HepG2 (cell line): ENCODE data around the gene PPM1M. TPM values are rescaled to one million over a fixed set of nuclear protein-coding genes. Genes with fewer than 3 reads are reported as not detected.

Experiments used
- ATAC-seq: fragments of 200-7000 bp; cut with Tn5 transposase; 3 replicates; pipeline ENCODE4 v1.9.1; 2020; ENCODE audit warnings: mild to moderate bottlenecking, moderate library complexity
- BruUV-seq: library from RNA; stranded (reverse); fragments of 400-500 nt; replicated peaks from 2 replicates; lab custom pipeline; 2021; lab: Mats Ljungman, UMichigan
- CTCF ChIA-PET: fragments of 300-600 bp; formaldehyde crosslinking; extraction: SDS; loops from one replicate; lab custom pipeline; 2021; ENCODE audit warnings: low total read pairs, inconsistent platforms, low intra/inter-chr PET ratio; lab: Yijun Ruan, JAX
- POLR2A ChIA-PET: fragments of 350-600 bp; sonication (Branson Sonifier 250); formaldehyde crosslinking; loops from one replicate; lab custom pipeline; 2020; ENCODE audit warnings: antibody characterized with exemption, inconsistent platforms; lab: Yijun Ruan, JAX
- DNase-seq: peaks from one replicate; pipeline ENCODE4 v3.0.0-alpha.2; 2015; ENCODE audit warnings: low spot score
- FAIRE-seq: peaks from 3 replicates; lab custom pipeline; 2011; peaks lifted over from hg19 to GRCh38; lab: Jason Lieb, UNC
- H2AFZ ChIP-seq: one replicate; pipeline ENCODE4 v1.6.1; 2011; ENCODE audit warnings: low read length, inconsistent platforms
- H3K27ac ChIP-seq: fragments of 300-600 bp; 3 replicates; pipeline ENCODE4 v1.8.0; 2011; ENCODE audit warnings: mixed run types, mild to moderate bottlenecking, mixed read lengths, low read length, inconsistent platforms; ENCODE audit not compliant: insufficient read depth; ENCODE audit errors: extremely low read length
- H3K27me3 ChIP-seq, 2 experiments: fragments of 200-600 bp in 1 of 2; 2 replicates in 1 of 2; 3 replicates in 1 of 2; pipeline versions ENCODE4 v1.6.0 to v1.8.0; 2011; ENCODE audit warnings: low read length in 2 of 2, mild to moderate bottlenecking in 2 of 2, moderate library complexity in 2 of 2, inconsistent platforms in 1 of 2; ENCODE audit not compliant: insufficient read depth in 2 of 2, control insufficient read depth in 1 of 2
- H3K36me3 ChIP-seq, 2 experiments: fragments of 200-600 bp in 1 of 2; replicated peaks in 1 of 2; 2 replicates in 1 of 2; 3 replicates in 1 of 2; pipeline versions ENCODE4 v1.5.1 to v1.8.0; 2011; ENCODE audit warnings: low read length in 2 of 2, inconsistent platforms in 1 of 2; ENCODE audit not compliant: insufficient read depth in 2 of 2, control insufficient read depth in 1 of 2
- H3K4me1 ChIP-seq: 2 replicates; pipeline ENCODE4 v1.5.1; 2012; ENCODE audit warnings: low read length, inconsistent platforms; ENCODE audit not compliant: insufficient read depth
- H3K4me2 ChIP-seq: 2 replicates; pipeline ENCODE4 v1.6.0; 2011; ENCODE audit warnings: low read depth, low read length, inconsistent platforms
- H3K4me3 ChIP-seq, 3 experiments: fragments of 200-600 bp in 1 of 3; sonication (generic), shearing (Covaris generic) in 1 of 3; replicated peaks in 1 of 3; 2 replicates each; pipeline ENCODE4 v1.5.1; 2011 to 2016; ENCODE audit warnings: low read length in 3 of 3, inconsistent platforms in 2 of 3, low read depth in 2 of 3, mild to moderate bottlenecking in 2 of 3, control low read depth in 1 of 3, mixed read lengths in 1 of 3; ENCODE audit not compliant: insufficient read depth in 1 of 3
- H3K79me2 ChIP-seq: one replicate; pipeline ENCODE4 v1.6.1; 2011; ENCODE audit warnings: low read length, inconsistent platforms; ENCODE audit not compliant: insufficient read depth
- H3K9ac ChIP-seq: 2 replicates; pipeline ENCODE4 v1.6.0; 2011; ENCODE audit warnings: mild to moderate bottlenecking, low read depth, low read length, inconsistent platforms; ENCODE audit not compliant: insufficient read depth
- H3K9me3 ChIP-seq: 2 replicates; pipeline ENCODE4 v1.5.1; 2012; ENCODE audit warnings: mild to moderate bottlenecking, low read length
- H4K20me1 ChIP-seq: 2 replicates; pipeline ENCODE4 v1.6.0; 2011; ENCODE audit warnings: inconsistent platforms, mild to moderate bottlenecking, low read length, moderate library complexity; ENCODE audit not compliant: insufficient read depth
- ARID5B ChIP-seq: IDR thresholded peaks from 2 replicates; pipeline ENCODE4 v1.4.0; 2020; ENCODE audit warnings: mild to moderate bottlenecking, missing genetic modification reagents
- ASH2L ChIP-seq: fragments of 300-600, 200-600 bp; sonication (generic); IDR thresholded peaks from 2 replicates; pipeline ENCODE4 v1.7.0; 2017; ENCODE audit warnings: low read depth, mild to moderate bottlenecking, moderate library complexity, mixed read lengths, low read length; ENCODE audit not compliant: insufficient read length
- BCL6 ChIP-seq: IDR thresholded peaks from 2 replicates; pipeline ENCODE4 v1.6.1; 2016; ENCODE audit warnings: missing genetic modification reagents, missing compliant biosample characterization
- EP300 ChIP-seq, 3 experiments: sonication (generic) in 1 of 3; formaldehyde crosslinking in 1 of 3; IDR thresholded peaks; 2 replicates each; pipeline versions ENCODE4 v1.5.1 to v1.6.1; 2011 to 2020; ENCODE audit warnings: low read depth in 2 of 3, low read length in 2 of 3, borderline replicate concordance in 1 of 3, improper control_type of control experiment in 1 of 3, mild to moderate bottlenecking in 1 of 3, missing genetic modification reagents in 1 of 3, moderate library complexity in 1 of 3
- MTERF4 ChIP-seq: sonication (generic); formaldehyde crosslinking; IDR thresholded peaks from 2 replicates; pipeline ENCODE4 v1.8.0; 2023; ENCODE audit warnings: mild to moderate bottlenecking, missing genetic modification reagents
- PLSCR1 ChIP-seq: sonication (generic); formaldehyde crosslinking; IDR thresholded peaks from 2 replicates; pipeline ENCODE4 v1.5.0; 2020; ENCODE audit warnings: missing genetic modification reagents, mild to moderate bottlenecking, borderline replicate concordance
- RELA ChIP-seq: sonication (generic); formaldehyde crosslinking; IDR thresholded peaks from 2 replicates; pipeline ENCODE4 v1.4.0; 2020; ENCODE audit warnings: missing genetic modification reagents
- SALL1 ChIP-seq: sonication (generic); formaldehyde crosslinking; IDR thresholded peaks from 2 replicates; pipeline ENCODE4 v1.8.0; 2022; ENCODE audit warnings: mild to moderate bottlenecking, missing genetic modification reagents
- TCF7 ChIP-seq: sonication (generic); IDR thresholded peaks from 2 replicates; pipeline ENCODE4 v1.6.1; 2016; ENCODE audit warnings: antibody characterized with exemption, low read depth
- ZBTB4 ChIP-seq: sonication (generic); formaldehyde crosslinking; IDR thresholded peaks from 2 replicates; pipeline ENCODE4 v1.4.0; 2020; ENCODE audit warnings: missing genetic modification reagents, mild to moderate bottlenecking, borderline replicate concordance
- ZC3H13 ChIP-seq: sonication (generic); formaldehyde crosslinking; IDR thresholded peaks from 2 replicates; pipeline ENCODE4 v1.8.1; 2023; ENCODE audit warnings: mild to moderate bottlenecking, missing genetic modification reagents, moderate library complexity
- ZNF225 ChIP-seq: sonication (generic); formaldehyde crosslinking; IDR thresholded peaks from 2 replicates; pipeline ENCODE4 v1.4.0; 2020; ENCODE audit warnings: mild to moderate bottlenecking, missing genetic modification reagents
- ZNF737 ChIP-seq: sonication (generic); formaldehyde crosslinking; IDR thresholded peaks from 2 replicates; pipeline ENCODE4 v1.5.0; 2020; ENCODE audit warnings: missing genetic modification reagents, mild to moderate bottlenecking, borderline replicate concordance
- WGBS: methylation state at CpG from one replicate; pipeline ENCODE4 v1.1.6; 2017; ENCODE audit warnings: low lambda C conversion rate; 5-methylcytosine and 5-hydroxymethylcytosine counted together
- in situ Hi-C: cut with HindIII; loops from 2 replicates; pipeline ENCODE4 v1.10.0; 2017; ENCODE audit warnings: low pct_unique_long_range_greater_than_20kb; ENCODE audit not compliant: extremely low pct_ligation_motif_present
- intact Hi-C: fragments of 100-400 bp; cut with micrococcal nuclease; formaldehyde crosslinking; loops from one replicate; pipeline ENCODE4 v1.10.0; 2022; ENCODE audit not compliant: unreplicated experiment
- polyA plus RNA-seq, 8 experiments: library from polyadenylated mRNA; depleted of rRNA in 3 of 8; stranded (reverse) in 7 of 8; unstranded in 1 of 8; fragments of >200 nt; fragmentation: Illumina TruSeq in 4 of 8; extraction: Trizol in 4 of 8; gene quantifications; 2 replicates each; pipeline versions ENCODE4 v1.2.1 to v1.2.3, GENCODE V29; 2011 to 2016; ENCODE audit warnings: low read depth in 4 of 8, missing spikeins in 1 of 8, mixed read lengths in 1 of 8; ENCODE audit not compliant: insufficient read depth in 1 of 8
- total RNA-seq, 5 experiments: library from RNA; depleted of rRNA; stranded (reverse); fragments of >200 nt; fragmentation: Illumina TruSeq; extraction: Trizol; gene quantifications; 2 replicates each; pipeline ENCODE4 v1.2.3, GENCODE V29; 2016; ENCODE audit warnings: low read depth in 1 of 5

The PPM1M gene
- total and polyA plus RNA-seq, 2 of the 13 experiments (the other 11 are each of a cell fraction or from before 2014, with no cell fraction given): 2.5 to 5.9 TPM

GRCh38 chr3:52211268-52211891 is 34.2 kb upstream of the PPM1M start:
- DNase-seq: no peak
- ATAC-seq: peak; percentile 15
- BruUV-seq: TSS peak; percentile 53
- Histone ChIP-seq H3K4me3 (no peak overlapping the region), H2AFZ (no peak overlapping the region), H3K9me3 (no peaks in the 10 kb centered on the region), H3K9ac (peak overlapping the region; percentile 17; the same call in 1 of the 2 replicates), H3K27me3 (no peaks in the 10 kb centered on the region), H3K4me2 (no peak overlapping the region), H3K4me1 (peaks cover 57% of the 10 kb centered on the region), H3K36me3 (peaks cover 22 to 68% of the 10 kb centered on the region in 2 experiments), H3K27ac (peak overlapping the region; percentile 77), H3K79me2 (no peaks in the 10 kb centered on the region), H4K20me1 (no peaks in the 10 kb centered on the region)
- ChIA-PET CTCF (no interaction called here), POLR2A (interaction anchor here (1.0 to 1.5 kb wide), 5 partner anchors 9 to 78 kb away, joined by 3 to 6 read pairs (median 3); no protein-coding TSS in a partner anchor)
- FAIRE-seq: peak; percentile 37
- intact Hi-C loops (loop anchor here (2.0 kb wide), 1 partner anchor 57 kb away; the partner anchor contains the start of gene POC1A), in situ Hi-C loops (no loop called here)
- 94% methylated on average over 18 of the region's 18 CpGs for WGBS
- TF ChIP-seq TCF7: peak; percentile 41; the same call in 1 of the 2 replicates
- no peak for TF ChIP-seq RELA (CRISPR knock-in tag)
- peak; percentile 50; the same call in 1 of the 2 replicates for TF ChIP-seq BCL6 (CRISPR knock-in tag)
- TF ChIP-seq ZNF737 (CRISPR knock-in tag): no peak
- TF ChIP-seq SALL1 (CRISPR knock-in tag): peak; percentile 18; the same call in 1 of the 2 replicates
- TF ChIP-seq ZC3H13 (CRISPR knock-in tag): no peak
- no peak for TF ChIP-seq PLSCR1 (CRISPR knock-in tag)
- TF ChIP-seq EP300 (IDR thresholded peaks at IDR 0.05; ENCODE audit: low read depth in 2 of 2, low read length in 2 of 2): peak in 1 of 2 experiments; percentile 37; a peak in 1 of 4 replicates
- TF ChIP-seq EP300 (CRISPR knock-in tag; IDR thresholded peaks at IDR 0.05; ENCODE audit: borderline replicate concordance): no peak
- no peak for TF ChIP-seq ZNF225 (CRISPR knock-in tag)
- no peak for TF ChIP-seq MTERF4 (CRISPR knock-in tag)
- TF ChIP-seq ASH2L: no peak
- peak; percentile 24; the same call in 1 of the 2 replicates for TF ChIP-seq ARID5B
- peak; percentile 85; the same call in 1 of the 2 replicates for TF ChIP-seq ZBTB4 (CRISPR knock-in tag)
